HL-60 (cell line): ENCODE data around the gene MZB1.

Experiments
- GABPA ChIP-seq: IDR thresholded peaks from 2 replicates; pipeline ENCODE4 v1.6.1; 2012; ENCODE audit warnings: low read depth
- POLR2AphosphoS5 ChIP-seq: IDR thresholded peaks from 2 replicates; pipeline ENCODE4 v1.6.1; 2012; ENCODE audit warnings: low read depth
- TF ChIP-seq, protein P1 (sequence below): IDR thresholded peaks from 2 replicates; pipeline ENCODE4 v1.6.1; 2012; ENCODE audit warnings: low read depth; ENCODE audit not compliant: insufficient replicate concordance
- TF ChIP-seq, protein P2 (sequence below): IDR thresholded peaks from one replicate; pipeline ENCODE4 v1.5.1; 2011; ENCODE audit warnings: low read length, control low read depth, inconsistent platforms; ENCODE audit not compliant: insufficient read depth

DNA sequence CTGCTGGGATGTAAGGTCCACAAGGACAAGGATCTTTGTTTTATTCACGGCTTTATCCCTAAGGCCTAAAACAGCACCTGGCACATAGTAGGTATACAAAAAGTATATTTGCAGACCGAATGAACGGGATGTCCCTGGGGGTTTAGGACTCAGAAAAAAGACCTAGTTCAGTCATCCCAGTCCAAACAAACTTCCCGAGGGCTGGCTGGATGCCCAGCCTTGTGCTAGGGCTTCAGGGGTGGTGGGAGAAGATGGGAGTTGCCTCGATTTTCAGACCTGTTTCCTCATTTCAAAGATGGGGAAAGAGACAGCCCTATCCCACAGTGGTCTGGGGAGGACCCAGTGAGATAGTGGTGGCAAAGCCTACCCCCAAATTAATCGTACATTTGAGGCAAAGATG is 8.2 kb upstream of the MZB1 start:
- no peak for TF ChIP-seq GABPA
- TF ChIP-seq, protein P1, sequence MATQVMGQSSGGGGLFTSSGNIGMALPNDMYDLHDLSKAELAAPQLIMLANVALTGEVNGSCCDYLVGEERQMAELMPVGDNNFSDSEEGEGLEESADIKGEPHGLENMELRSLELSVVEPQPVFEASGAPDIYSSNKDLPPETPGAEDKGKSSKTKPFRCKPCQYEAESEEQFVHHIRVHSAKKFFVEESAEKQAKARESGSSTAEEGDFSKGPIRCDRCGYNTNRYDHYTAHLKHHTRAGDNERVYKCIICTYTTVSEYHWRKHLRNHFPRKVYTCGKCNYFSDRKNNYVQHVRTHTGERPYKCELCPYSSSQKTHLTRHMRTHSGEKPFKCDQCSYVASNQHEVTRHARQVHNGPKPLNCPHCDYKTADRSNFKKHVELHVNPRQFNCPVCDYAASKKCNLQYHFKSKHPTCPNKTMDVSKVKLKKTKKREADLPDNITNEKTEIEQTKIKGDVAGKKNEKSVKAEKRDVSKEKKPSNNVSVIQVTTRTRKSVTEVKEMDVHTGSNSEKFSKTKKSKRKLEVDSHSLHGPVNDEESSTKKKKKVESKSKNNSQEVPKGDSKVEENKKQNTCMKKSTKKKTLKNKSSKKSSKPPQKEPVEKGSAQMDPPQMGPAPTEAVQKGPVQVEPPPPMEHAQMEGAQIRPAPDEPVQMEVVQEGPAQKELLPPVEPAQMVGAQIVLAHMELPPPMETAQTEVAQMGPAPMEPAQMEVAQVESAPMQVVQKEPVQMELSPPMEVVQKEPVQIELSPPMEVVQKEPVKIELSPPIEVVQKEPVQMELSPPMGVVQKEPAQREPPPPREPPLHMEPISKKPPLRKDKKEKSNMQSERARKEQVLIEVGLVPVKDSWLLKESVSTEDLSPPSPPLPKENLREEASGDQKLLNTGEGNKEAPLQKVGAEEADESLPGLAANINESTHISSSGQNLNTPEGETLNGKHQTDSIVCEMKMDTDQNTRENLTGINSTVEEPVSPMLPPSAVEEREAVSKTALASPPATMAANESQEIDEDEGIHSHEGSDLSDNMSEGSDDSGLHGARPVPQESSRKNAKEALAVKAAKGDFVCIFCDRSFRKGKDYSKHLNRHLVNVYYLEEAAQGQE = no peak
- TF ChIP-seq POLR2AphosphoS5 = no peak
- TF ChIP-seq, protein P2, sequence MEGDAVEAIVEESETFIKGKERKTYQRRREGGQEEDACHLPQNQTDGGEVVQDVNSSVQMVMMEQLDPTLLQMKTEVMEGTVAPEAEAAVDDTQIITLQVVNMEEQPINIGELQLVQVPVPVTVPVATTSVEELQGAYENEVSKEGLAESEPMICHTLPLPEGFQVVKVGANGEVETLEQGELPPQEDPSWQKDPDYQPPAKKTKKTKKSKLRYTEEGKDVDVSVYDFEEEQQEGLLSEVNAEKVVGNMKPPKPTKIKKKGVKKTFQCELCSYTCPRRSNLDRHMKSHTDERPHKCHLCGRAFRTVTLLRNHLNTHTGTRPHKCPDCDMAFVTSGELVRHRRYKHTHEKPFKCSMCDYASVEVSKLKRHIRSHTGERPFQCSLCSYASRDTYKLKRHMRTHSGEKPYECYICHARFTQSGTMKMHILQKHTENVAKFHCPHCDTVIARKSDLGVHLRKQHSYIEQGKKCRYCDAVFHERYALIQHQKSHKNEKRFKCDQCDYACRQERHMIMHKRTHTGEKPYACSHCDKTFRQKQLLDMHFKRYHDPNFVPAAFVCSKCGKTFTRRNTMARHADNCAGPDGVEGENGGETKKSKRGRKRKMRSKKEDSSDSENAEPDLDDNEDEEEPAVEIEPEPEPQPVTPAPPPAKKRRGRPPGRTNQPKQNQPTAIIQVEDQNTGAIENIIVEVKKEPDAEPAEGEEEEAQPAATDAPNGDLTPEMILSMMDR = no peak
